Transverse colon (tissue), 4 donors: ENCODE data around the gene ZNF77.

ENCODE experiments used
- POLR2A ChIP-seq: fragments of 450-650 bp; IDR thresholded peaks from one replicate; pipeline ENCODE4 v1.6.1; 2016; ENCODE audit warnings: antibody characterized with exemption, mild to moderate bottlenecking, moderate library complexity
- POLR2AphosphoS5 ChIP-seq, 3 donors: sonication (generic); formaldehyde crosslinking; IDR thresholded peaks; one replicate each; pipeline ENCODE4 v1.6.1; 2016; ENCODE audit warnings: antibody characterized with exemption in 3 of 3
- TF ChIP-seq, protein P1 (sequence below), 5 experiments: fragments of 200-600 bp in 3 of 5; fragments of 450-650 bp in 2 of 5; sonication (generic) in 3 of 5; IDR thresholded peaks; 1 replicate in 2 of 5; 2 replicates in 3 of 5; pipeline ENCODE4 v1.5.1; 2016 to 2017; ENCODE audit warnings: antibody characterized with exemption in 5 of 5, inconsistent platforms in 3 of 5, mild to moderate bottlenecking in 2 of 5, moderate library complexity in 1 of 5

DNA sequence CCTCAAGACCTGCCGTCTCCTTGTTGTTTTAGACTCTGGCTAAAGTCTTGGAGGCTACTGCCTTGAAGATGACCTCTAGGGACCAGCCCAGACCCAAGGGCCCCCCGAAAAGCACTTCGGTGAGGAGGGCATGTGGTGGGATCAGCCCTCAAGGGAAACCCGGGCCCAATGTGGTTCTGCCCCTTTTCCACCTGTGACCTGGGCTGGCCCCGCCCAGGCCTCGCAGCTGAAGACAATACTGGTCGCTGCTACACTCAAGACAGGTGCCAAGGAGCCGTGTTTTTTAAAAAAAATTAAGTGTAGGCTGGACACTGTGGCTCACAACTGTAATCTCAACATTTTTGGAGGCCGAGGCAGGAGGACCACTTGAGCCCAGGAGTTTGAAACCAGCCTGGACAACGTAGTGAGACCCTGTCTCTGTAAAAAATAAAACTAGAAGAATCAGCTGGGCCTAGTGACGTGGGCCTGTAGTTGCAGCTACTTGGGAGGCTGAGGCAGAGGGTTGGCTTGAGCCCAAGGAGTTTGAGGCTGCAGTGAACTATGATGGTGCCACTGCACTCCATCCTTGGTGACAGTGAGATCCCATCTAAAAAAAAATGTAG is 33.5 kb upstream of the ZNF77 start:
- TF ChIP-seq, protein P1, sequence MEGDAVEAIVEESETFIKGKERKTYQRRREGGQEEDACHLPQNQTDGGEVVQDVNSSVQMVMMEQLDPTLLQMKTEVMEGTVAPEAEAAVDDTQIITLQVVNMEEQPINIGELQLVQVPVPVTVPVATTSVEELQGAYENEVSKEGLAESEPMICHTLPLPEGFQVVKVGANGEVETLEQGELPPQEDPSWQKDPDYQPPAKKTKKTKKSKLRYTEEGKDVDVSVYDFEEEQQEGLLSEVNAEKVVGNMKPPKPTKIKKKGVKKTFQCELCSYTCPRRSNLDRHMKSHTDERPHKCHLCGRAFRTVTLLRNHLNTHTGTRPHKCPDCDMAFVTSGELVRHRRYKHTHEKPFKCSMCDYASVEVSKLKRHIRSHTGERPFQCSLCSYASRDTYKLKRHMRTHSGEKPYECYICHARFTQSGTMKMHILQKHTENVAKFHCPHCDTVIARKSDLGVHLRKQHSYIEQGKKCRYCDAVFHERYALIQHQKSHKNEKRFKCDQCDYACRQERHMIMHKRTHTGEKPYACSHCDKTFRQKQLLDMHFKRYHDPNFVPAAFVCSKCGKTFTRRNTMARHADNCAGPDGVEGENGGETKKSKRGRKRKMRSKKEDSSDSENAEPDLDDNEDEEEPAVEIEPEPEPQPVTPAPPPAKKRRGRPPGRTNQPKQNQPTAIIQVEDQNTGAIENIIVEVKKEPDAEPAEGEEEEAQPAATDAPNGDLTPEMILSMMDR (IDR thresholded peaks at IDR 0.05) = no peak
- TF ChIP-seq POLR2AphosphoS5 (IDR thresholded peaks at IDR 0.05) (no peak), POLR2A (no peak)
